LHCN-M2 (cell line): ENCODE data around the gene PRUNE2. TPM values are rescaled to one million over a fixed set of nuclear protein-coding genes. Genes with fewer than 3 reads are reported as not detected.

ENCODE experiments used
- DNase-seq: peaks from one replicate; pipeline ENCODE4 v3.0.0-alpha.2; 2012; ENCODE audit warnings: low read depth
- total RNA-seq: library from RNA; depleted of rRNA; stranded (reverse); fragments of >200 nt; gene quantifications from 2 replicates; pipeline ENCODE4 v1.2.3, GENCODE V29; 2014; rRNA removed

The PRUNE2 gene
- total RNA-seq, 1 experiment from 2014 or later, result 88.1 TPM

- peak; percentile 96 for DNase-seq
Observed at GRCh38 chr9:76576344-76576743, 329.6 kb downstream of the PRUNE2 start.

- no peak for DNase-seq
Observed at GRCh38 chr9:76575761-76576160, 330.2 kb downstream of the PRUNE2 start.

GRCh38 chr9:76573905-76574760 lies 331.8 kb downstream of the PRUNE2 start:
- DNase-seq, result no peak

GRCh38 chr9:76573408-76573807 lies 332.5 kb downstream of the PRUNE2 start:
- DNase-seq, result no peak

DNA sequence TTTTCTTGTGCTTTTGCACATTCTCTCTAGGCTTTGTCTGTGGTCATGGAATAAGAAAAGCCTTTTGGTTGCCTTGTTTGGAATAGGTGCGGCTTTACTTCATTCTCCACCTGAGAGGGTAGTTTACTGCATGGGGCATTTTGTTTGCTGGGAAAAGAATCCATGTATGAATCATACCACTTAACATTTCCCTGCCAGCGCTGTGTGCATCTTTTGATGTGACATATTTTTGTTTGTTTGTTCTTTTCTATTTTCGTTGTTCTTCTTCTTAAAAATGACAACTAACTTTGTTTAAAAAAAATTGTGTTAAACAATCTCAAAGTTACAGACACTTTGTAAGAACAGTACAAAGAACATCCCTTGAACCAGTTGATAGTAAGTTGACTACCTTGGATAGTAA lies 333.8 kb downstream of the PRUNE2 start:
- DNase-seq, result no peak

DNA sequence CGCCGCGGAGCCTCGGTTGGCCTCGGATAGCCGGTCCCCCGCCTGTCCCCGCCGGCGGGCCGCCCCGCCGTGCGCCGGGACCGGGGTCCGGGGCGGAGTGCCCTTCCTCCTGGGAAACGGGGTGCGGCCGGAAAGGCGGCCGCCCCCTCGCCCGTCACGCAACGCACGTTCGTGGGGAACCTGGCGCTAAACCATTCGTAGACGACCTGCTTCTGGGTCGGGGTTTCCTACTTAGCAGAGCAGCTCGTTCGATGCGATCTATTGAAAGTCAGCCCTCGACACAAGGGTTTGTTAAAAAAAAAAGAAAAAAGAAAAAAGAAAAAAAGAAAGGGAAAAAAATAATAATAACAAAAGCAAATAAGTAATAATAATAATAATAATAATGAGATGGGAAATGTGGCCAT lies 334.2 kb downstream of the PRUNE2 start:
- DNase-seq, result no peak

- no peak for DNase-seq
Observed at GRCh38 chr9:76571288-76571687, 334.6 kb downstream of the PRUNE2 start.

DNA sequence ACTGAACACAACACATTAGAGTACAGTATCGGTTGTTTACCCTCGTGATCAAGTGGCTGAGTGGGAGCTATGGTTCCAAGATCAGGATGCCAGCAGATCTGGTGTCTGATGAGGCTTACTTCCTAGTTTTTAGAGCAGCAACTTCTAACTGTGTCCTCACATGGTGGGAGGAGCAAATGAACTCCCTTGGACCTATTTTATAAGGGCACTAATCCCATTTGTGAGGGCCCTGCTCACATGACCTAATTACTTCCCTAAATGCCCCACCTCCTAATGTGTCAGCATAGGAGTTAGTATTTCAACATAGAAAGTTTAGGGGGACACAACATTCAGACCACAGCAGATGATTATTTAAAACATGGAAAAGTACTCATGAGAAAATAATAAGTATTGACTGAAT lies 335.1 kb downstream of the PRUNE2 start:
- DNase-seq, result no peak

- DNase-seq, result no peak
Observed at GRCh38 chr9:76567086-76567485, 338.8 kb downstream of the PRUNE2 start.

GRCh38 chr9:76564297-76564696 lies 341.6 kb downstream of the PRUNE2 start:
- DNase-seq, result peak; percentile 49

DNA sequence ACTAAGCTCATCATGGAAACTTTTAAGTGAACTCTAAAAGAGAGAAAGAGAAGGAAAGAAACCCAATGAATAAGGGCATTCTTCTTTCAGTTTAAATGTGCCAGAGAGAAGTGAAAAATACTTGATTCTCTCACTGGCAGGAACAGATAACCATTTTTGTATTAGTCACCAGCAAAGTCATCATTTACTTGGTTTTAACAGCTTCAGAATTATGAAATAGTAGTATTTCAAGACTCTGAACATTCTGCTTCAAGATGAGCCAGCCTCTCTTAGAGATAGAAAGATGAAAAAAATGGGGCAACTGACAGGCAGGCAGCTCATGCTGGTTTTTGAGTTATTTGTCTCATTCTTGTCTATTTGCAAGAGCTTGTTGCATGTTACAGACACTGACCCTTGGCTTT lies 343.4 kb downstream of the PRUNE2 start:
- DNase-seq, result peak; percentile 82

GRCh38 chr9:76561900-76562299 lies 344.0 kb downstream of the PRUNE2 start:
- DNase-seq, result no peak

Other genes with a start within 250 kb of the PRUNE2 start
- 0.29 TPM in 1 of 2 replicates, not detected in the other for gene PCA3, start 141.7 kb downstream of the PRUNE2 start, total RNA-seq
- gene FOXB2, start 113.5 kb upstream of the PRUNE2 start, total RNA-seq, result not detected in 2 replicates